Caco-2 (cell line): ENCODE measurements around the gene MAP4K4. TPM values are rescaled to one million over a fixed set of nuclear protein-coding genes. Genes with fewer than 3 reads are reported as not detected.
A peak's percentile ranks its signal among the peaks of the same experiment; 100 is the strongest.

Experiments used
- BruUV-seq: library from RNA; stranded (reverse); fragments of 400-500 nt; replicated peaks from 2 replicates; lab custom pipeline; 2021; lab: Mats Ljungman, UMichigan
- CTCF ChIA-PET: fragments of 300-600 bp; sonication (Branson Sonifier 250); formaldehyde crosslinking; loops from one replicate; lab custom pipeline; 2022; ENCODE audit warnings: antibody characterized with exemption; lab: Charles Lee
- POLR2A ChIA-PET: fragments of 300-600 bp; sonication (Branson Sonifier 250); formaldehyde crosslinking; loops from one replicate; lab custom pipeline; 2022; ENCODE audit warnings: antibody characterized with exemption; lab: Charles Lee
- DNase-seq, 2 experiments: peaks; one replicate each; pipeline versions ENCODE4 v3.0.0 to v3.0.0-alpha.2; 2020 to 2022
- H3K27me3 ChIP-seq: replicated peaks from 2 replicates; pipeline ENCODE4 v1.6.0; 2011; ENCODE audit warnings: low read length; ENCODE audit not compliant: control insufficient read depth, insufficient read depth
- H3K36me3 ChIP-seq: 2 replicates; pipeline ENCODE4 v1.5.1; 2011; ENCODE audit warnings: low read length; ENCODE audit not compliant: control insufficient read depth, insufficient read depth
- H3K4me1 ChIP-seq: fragments of 250-450 bp; sonication (Bioruptor Pico); 2 replicates; pipeline ENCODE4 v1.5.1; 2020; ENCODE audit warnings: mild to moderate bottlenecking
- H3K4me3 ChIP-seq: 2 replicates; pipeline ENCODE4 v1.5.1; 2011; ENCODE audit warnings: low read depth, mild to moderate bottlenecking, control low read depth, low read length
- H3K9me3 ChIP-seq: fragments of 250-450 bp; sonication (Bioruptor Pico); 2 replicates; pipeline ENCODE4 v1.5.1; 2020; ENCODE audit warnings: mild to moderate bottlenecking, moderate library complexity
- H3K27ac Mint-ChIP-seq: one replicate; pipeline ENCODE4 v1.8.0; 2022; ENCODE audit warnings: mixed read lengths; ENCODE audit not compliant: unreplicated experiment
- H3K27me3 Mint-ChIP-seq: one replicate; pipeline ENCODE4 v1.8.0; 2022; ENCODE audit warnings: mixed read lengths; ENCODE audit not compliant: insufficient read depth, unreplicated experiment
- H3K36me3 Mint-ChIP-seq: one replicate; pipeline ENCODE4 v1.8.0; 2022; ENCODE audit warnings: mild to moderate bottlenecking, mixed read lengths; ENCODE audit not compliant: insufficient read depth, unreplicated experiment
- H3K4me1 Mint-ChIP-seq: one replicate; pipeline ENCODE4 v1.8.0; 2022; ENCODE audit warnings: low read depth, mixed read lengths; ENCODE audit not compliant: unreplicated experiment
- H3K4me3 Mint-ChIP-seq: one replicate; pipeline ENCODE4 v1.8.0; 2022; ENCODE audit warnings: mild to moderate bottlenecking, moderate library complexity, mixed read lengths; ENCODE audit not compliant: unreplicated experiment
- H3K9me3 Mint-ChIP-seq: one replicate; pipeline ENCODE4 v1.8.0; 2022; ENCODE audit warnings: mixed read lengths; ENCODE audit not compliant: unreplicated experiment
- intact Hi-C: fragments of 100-400 bp; cut with micrococcal nuclease; formaldehyde crosslinking; loops from one replicate; pipeline ENCODE4 v1.10.0; 2022; ENCODE audit not compliant: unreplicated experiment
- total RNA-seq: library from RNA; stranded (reverse); gene quantifications from 2 replicates; pipeline ENCODE4 v1.2.3, GENCODE V29; 2022
- TF ChIP-seq, protein P1 (sequence below), 2 experiments: fragments of 200-600 bp in 1 of 2; IDR thresholded peaks; 1 replicate in 1 of 2; 2 replicates in 1 of 2; pipeline versions ENCODE4 v1.5.1 to v1.8.0; 2011 to 2022; ENCODE audit warnings: antibody characterized with exemption in 1 of 2, control low read depth in 1 of 2, inconsistent platforms in 1 of 2, low read depth in 1 of 2, low read length in 1 of 2, mild to moderate bottlenecking in 1 of 2, moderate library complexity in 1 of 2; ENCODE audit not compliant: insufficient read depth in 1 of 2, severe bottlenecking in 1 of 2, unreplicated experiment in 1 of 2

Gene MAP4K4
- total RNA-seq, 1 experiment from 2014 or later, result 257 TPM

DNA sequence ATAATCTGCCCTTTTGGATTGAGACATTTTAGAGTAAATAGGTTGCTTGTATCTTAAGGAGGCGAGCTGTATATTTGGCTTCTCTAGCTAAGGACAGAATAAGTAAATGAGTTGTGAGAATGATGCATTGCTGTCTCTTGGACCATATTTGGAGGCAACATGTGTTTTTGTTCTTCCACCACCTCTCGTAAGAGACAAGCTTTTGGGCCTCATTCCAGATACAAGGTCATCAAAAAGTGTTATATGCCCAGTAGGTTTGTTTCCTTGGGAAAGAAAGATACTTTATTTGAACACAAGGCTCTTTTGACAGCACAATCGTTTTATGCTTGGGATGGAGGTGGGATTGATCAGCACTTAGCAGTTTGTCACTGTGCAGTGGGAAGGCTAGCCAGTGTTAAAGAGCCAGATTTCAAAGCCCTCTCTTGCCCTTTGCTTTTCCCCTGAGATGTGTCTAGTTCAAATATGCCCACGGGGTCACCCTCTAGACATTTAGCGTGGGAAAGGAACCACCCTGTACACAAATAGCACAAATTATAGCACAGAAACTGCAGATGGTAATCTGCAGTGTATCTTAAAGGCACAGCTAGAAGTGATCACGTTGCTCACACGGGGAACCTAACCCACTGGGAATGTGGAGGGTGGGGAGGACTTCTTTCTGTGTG, 131.3 kb downstream of the MAP4K4 start:
- Histone ChIP-seq H3K36me3 (no peaks in the 10 kb centered on the region; the same call in 1 of the 2 replicates), H3K4me1 (peaks cover 42% of the 10 kb centered on the region), H3K27me3 (no peaks in the 10 kb centered on the region), H3K4me3 (no peak overlapping the region), H3K9me3 (no peaks in the 10 kb centered on the region)
- H3K4me1 Mint-ChIP-seq, result peaks cover 42% of the 10 kb centered on the region
- BruUV-seq, result no TSS peak
- ChIA-PET POLR2A (no interaction called here), CTCF (interaction anchor here (1.0 kb wide), 1 partner anchor 25 kb away, joined by 4 read pairs; no protein-coding TSS in a partner anchor)
- peaks cover 76% of the 10 kb centered on the region for H3K36me3 Mint-ChIP-seq
- no peaks in the 10 kb centered on the region for H3K9me3 Mint-ChIP-seq
- no peak overlapping the region for H3K4me3 Mint-ChIP-seq
- H3K27me3 Mint-ChIP-seq, result no peaks in the 10 kb centered on the region
- no peak overlapping the region for H3K27ac Mint-ChIP-seq
- TF ChIP-seq, protein P1, sequence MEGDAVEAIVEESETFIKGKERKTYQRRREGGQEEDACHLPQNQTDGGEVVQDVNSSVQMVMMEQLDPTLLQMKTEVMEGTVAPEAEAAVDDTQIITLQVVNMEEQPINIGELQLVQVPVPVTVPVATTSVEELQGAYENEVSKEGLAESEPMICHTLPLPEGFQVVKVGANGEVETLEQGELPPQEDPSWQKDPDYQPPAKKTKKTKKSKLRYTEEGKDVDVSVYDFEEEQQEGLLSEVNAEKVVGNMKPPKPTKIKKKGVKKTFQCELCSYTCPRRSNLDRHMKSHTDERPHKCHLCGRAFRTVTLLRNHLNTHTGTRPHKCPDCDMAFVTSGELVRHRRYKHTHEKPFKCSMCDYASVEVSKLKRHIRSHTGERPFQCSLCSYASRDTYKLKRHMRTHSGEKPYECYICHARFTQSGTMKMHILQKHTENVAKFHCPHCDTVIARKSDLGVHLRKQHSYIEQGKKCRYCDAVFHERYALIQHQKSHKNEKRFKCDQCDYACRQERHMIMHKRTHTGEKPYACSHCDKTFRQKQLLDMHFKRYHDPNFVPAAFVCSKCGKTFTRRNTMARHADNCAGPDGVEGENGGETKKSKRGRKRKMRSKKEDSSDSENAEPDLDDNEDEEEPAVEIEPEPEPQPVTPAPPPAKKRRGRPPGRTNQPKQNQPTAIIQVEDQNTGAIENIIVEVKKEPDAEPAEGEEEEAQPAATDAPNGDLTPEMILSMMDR (IDR thresholded peaks at IDR 0.05; ENCODE audit: insufficient read depth in 1 of 2, low read depth in 1 of 2, low read length in 1 of 2, severe bottlenecking in 1 of 2, unreplicated experiment in 1 of 2), result no peak
- intact Hi-C loops, result no loop called here
- no peak for DNase-seq

GRCh38 chr2:101829429-101829828, 131.9 kb downstream of the MAP4K4 start:
- no peaks in the 10 kb centered on the region for H3K9me3 Mint-ChIP-seq
- peaks cover 42% of the 10 kb centered on the region for H3K4me1 Mint-ChIP-seq
- intact Hi-C loops, result no loop called here
- peak overlapping the region; percentile 12 for H3K27ac Mint-ChIP-seq
- Histone ChIP-seq H3K4me3 (no peak overlapping the region), H3K27me3 (no peaks in the 10 kb centered on the region), H3K4me1 (peaks cover 42% of the 10 kb centered on the region), H3K36me3 (no peaks in the 10 kb centered on the region; the same call in 1 of the 2 replicates), H3K9me3 (no peaks in the 10 kb centered on the region)
- POLR2A ChIA-PET, result no interaction called here
- no peaks in the 10 kb centered on the region for H3K27me3 Mint-ChIP-seq
- no peak overlapping the region for H3K4me3 Mint-ChIP-seq
- CTCF ChIA-PET, result interaction anchor here (0.6 kb wide), 1 partner anchor 275 kb away, joined by 3 read pairs; no protein-coding TSS in a partner anchor
- DNase-seq, result no peak
- peaks cover 80% of the 10 kb centered on the region for H3K36me3 Mint-ChIP-seq
- BruUV-seq, result no TSS peak
- TF ChIP-seq, protein P1 (IDR thresholded peaks at IDR 0.05; ENCODE audit: insufficient read depth in 1 of 2, low read depth in 1 of 2, low read length in 1 of 2, severe bottlenecking in 1 of 2, unreplicated experiment in 1 of 2), result no peak

DNA sequence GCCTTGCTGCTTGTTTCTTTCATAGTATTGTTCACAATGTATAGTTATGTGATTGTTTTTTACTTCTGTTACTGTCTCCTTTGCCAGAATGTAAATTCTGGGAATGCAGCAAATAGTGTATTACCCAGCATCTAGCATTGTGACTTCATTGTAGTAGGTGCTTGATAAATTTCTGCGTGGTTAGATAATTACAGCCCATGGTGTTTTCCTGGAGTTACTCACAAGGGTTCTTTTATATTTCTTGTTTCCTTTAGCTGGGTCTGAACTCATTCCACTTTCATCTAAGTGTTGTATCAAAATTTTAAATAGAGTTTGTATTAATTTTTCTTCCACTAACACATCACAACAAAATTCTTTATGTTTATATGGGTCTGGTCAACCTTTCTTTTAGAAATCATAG, 132.6 kb downstream of the MAP4K4 start:
- TF ChIP-seq, protein P1 (IDR thresholded peaks at IDR 0.05; ENCODE audit: insufficient read depth in 1 of 2, low read depth in 1 of 2, low read length in 1 of 2, severe bottlenecking in 1 of 2, unreplicated experiment in 1 of 2), result no peak
- ChIA-PET CTCF (interaction anchor here (0.6 kb wide), 1 partner anchor 274 kb away, joined by 3 read pairs; no protein-coding TSS in a partner anchor), POLR2A (no interaction called here)
- no peaks in the 10 kb centered on the region for H3K36me3 ChIP-seq
- H3K36me3 Mint-ChIP-seq, result peaks cover 80% of the 10 kb centered on the region
- no peaks in the 10 kb centered on the region for H3K9me3 ChIP-seq
- no peaks in the 10 kb centered on the region for H3K27me3 ChIP-seq
- peak overlapping the region; percentile 12 for H3K27ac Mint-ChIP-seq
- peaks cover 42% of the 10 kb centered on the region for H3K4me1 ChIP-seq
- no peaks in the 10 kb centered on the region for H3K27me3 Mint-ChIP-seq
- intact Hi-C loops, result loop anchor here (2.0 kb wide), 2 partner anchors 133 to 487 kb away; partner anchors contain the start of gene MAP4K4
- H3K4me1 Mint-ChIP-seq, result peaks cover 42% of the 10 kb centered on the region
- H3K4me3 Mint-ChIP-seq, result no peak overlapping the region
- no peak overlapping the region for H3K4me3 ChIP-seq
- BruUV-seq, result no TSS peak
- H3K9me3 Mint-ChIP-seq, result no peaks in the 10 kb centered on the region
- DNase-seq, result no peak
